NB4 (cell line): ENCODE data around the gene CPS1.

Experiments
- DNase-seq: peaks from one replicate; pipeline ENCODE4 v3.0.0; 2010; ENCODE audit warnings: low read depth
- H3K4me3 ChIP-seq: one replicate; pipeline ENCODE4 v1.5.1; 2011; ENCODE audit warnings: mild to moderate bottlenecking, low read depth, low read length, moderate library complexity
- CTCF ChIP-seq: IDR thresholded peaks from one replicate; pipeline ENCODE4 v1.5.1; 2012; ENCODE audit warnings: low read depth, low read length
- MAX ChIP-seq: IDR thresholded peaks from 2 replicates; pipeline ENCODE4 v1.6.1; 2011; ENCODE audit warnings: low read depth, low read length
- MYC ChIP-seq: IDR thresholded peaks from 2 replicates; pipeline ENCODE4 v1.6.1; 2011; ENCODE audit warnings: low read depth, low read length
- POLR2A ChIP-seq: IDR thresholded peaks from 2 replicates; pipeline ENCODE4 v1.6.1; 2011; ENCODE audit warnings: mild to moderate bottlenecking; ENCODE audit not compliant: insufficient read length; ENCODE audit errors: extremely low read depth

The CPS1 gene

GRCh38 chr2:210722092-210722491 is 165.7 kb downstream of the CPS1 start:
- TF ChIP-seq CTCF = no peak
- no peak for TF ChIP-seq MYC
- TF ChIP-seq MAX = no peak
- TF ChIP-seq POLR2A = no peak
- no peak overlapping the region for H3K4me3 ChIP-seq
- DNase-seq = no peak

GRCh38 chr2:210727549-210727948 is 171.2 kb downstream of the CPS1 start:
- TF ChIP-seq POLR2A = no peak
- TF ChIP-seq MAX = no peak
- TF ChIP-seq MYC = no peak
- TF ChIP-seq CTCF = no peak
- no peak overlapping the region for H3K4me3 ChIP-seq
- no peak for DNase-seq
